Endodermal cell (in vitro differentiated cells): ENCODE measurements around the gene CYP1A1. TPM values are rescaled to one million over a fixed set of nuclear protein-coding genes. Genes with fewer than 3 reads are reported as not detected.

ENCODE experiments used
- DNase-seq: peaks from one replicate; pipeline ENCODE4 v3.0.0-alpha.2; 2017
- H3K27ac ChIP-seq: 2 replicates; pipeline ENCODE4 v1.5.1; 2013; ENCODE audit warnings: mild to moderate bottlenecking, low read depth, low read length, moderate library complexity
- H3K27me3 ChIP-seq: 2 replicates; pipeline ENCODE4 v1.6.1; 2013; ENCODE audit warnings: mild to moderate bottlenecking, low read length, moderate library complexity; ENCODE audit not compliant: insufficient read depth, control insufficient read depth, poor library complexity, severe bottlenecking
- H3K36me3 ChIP-seq: 2 replicates; pipeline ENCODE4 v1.7.0; 2013; ENCODE audit warnings: mild to moderate bottlenecking, low read length, moderate library complexity; ENCODE audit not compliant: control insufficient read depth, insufficient read depth
- H3K4me1 ChIP-seq: one replicate; pipeline ENCODE4 v1.7.0; 2013; ENCODE audit warnings: low read length; ENCODE audit not compliant: control insufficient read depth, insufficient read depth
- H3K4me3 ChIP-seq: 2 replicates; pipeline ENCODE4 v1.5.1; 2013; ENCODE audit warnings: mild to moderate bottlenecking, low read length, moderate library complexity
- H3K9ac ChIP-seq: 2 replicates; pipeline ENCODE4 v1.6.1; 2013; ENCODE audit warnings: mild to moderate bottlenecking, low read length, moderate library complexity; ENCODE audit not compliant: poor library complexity, severe bottlenecking; ENCODE audit errors: extremely low read depth
- H3K9me3 ChIP-seq: 2 replicates; pipeline ENCODE4 v1.6.1; 2013; ENCODE audit warnings: mild to moderate bottlenecking, low read length, moderate library complexity; ENCODE audit not compliant: control insufficient read depth
- H3K27ac Mint-ChIP-seq: 2 replicates; pipeline ENCODE4 v1.8.0; 2020; ENCODE audit warnings: mixed read lengths
- H3K27me3 Mint-ChIP-seq: 2 replicates; pipeline ENCODE4 v1.8.0; 2021; ENCODE audit warnings: mild to moderate bottlenecking, mixed read lengths; ENCODE audit not compliant: insufficient read depth
- H3K36me3 Mint-ChIP-seq: 2 replicates; pipeline ENCODE4 v1.8.0; 2020; ENCODE audit warnings: low read depth, mixed read lengths
- H3K4me1 Mint-ChIP-seq: 2 replicates; pipeline ENCODE4 v1.8.0; 2020; ENCODE audit warnings: mixed read lengths
- H3K4me3 Mint-ChIP-seq: 2 replicates; pipeline ENCODE4 v1.8.0; 2020; ENCODE audit warnings: mild to moderate bottlenecking, moderate library complexity, mixed read lengths
- H3K9me3 Mint-ChIP-seq: 2 replicates; pipeline ENCODE4 v1.8.0; 2020; ENCODE audit warnings: mild to moderate bottlenecking, mixed read lengths
- WGBS, 2 experiments: methylation state at CpG; one replicate each; pipeline versions ENCODE4 v1.1.5 to v1.1.7; 2013; ENCODE audit warnings: missing lambda C conversion rate in 2 of 2, mixed read lengths in 1 of 2; ENCODE audit not compliant: insufficient coverage in 1 of 2, insufficient read length in 1 of 2; 5-methylcytosine and 5-hydroxymethylcytosine counted together
- long read RNA-seq, 4 experiments: library from polyadenylated mRNA in 2 of 4; library from RNA in 1 of 4; library from capped mRNA in 1 of 4; stranded (forward) in 3 of 4; unstranded in 1 of 4; transcript quantifications; one replicate each; pipeline ENCODE4 v2.0.0, GENCODE V29; 2020 to 2021; ENCODE audit warnings: inconsistent platforms in 1 of 4
- polyA plus RNA-seq, 2 experiments: library from polyadenylated mRNA; stranded (reverse); fragments of 50-300 nt; gene quantifications; one replicate each; pipeline ENCODE4 v1.2.3, GENCODE V29; 2013
- total RNA-seq, 2 donors: library from RNA; stranded (reverse); fragmentation: NEBNext Ultra II Directional in 1 of 2; extraction: Animal tissue kit (Norgen Biotek cat#: 25700) in 1 of 2; gene quantifications; 2 replicates in 1 of 2; 3 replicates in 1 of 2; pipeline ENCODE4 v1.2.1, GENCODE V29; 2021
- TF ChIP-seq, protein P1 (sequence below): fragments of 200-600 bp; sonication (generic); conservative IDR thresholded peaks from 2 replicates; pipeline ENCODE4 v1.5.0; 2021; ENCODE audit warnings: antibody characterized with exemption, mild to moderate bottlenecking

The CYP1A1 gene
- not detected for total RNA-seq
- 0.21 TPM for polyA plus RNA-seq (2013, experiment 1 of 2)
- 0.21 TPM for polyA plus RNA-seq (2013, experiment 2 of 2)
- long read RNA-seq, experiment 1, result 0 reads
- long read RNA-seq, experiment 2, result 0 reads
- long read RNA-seq, experiment 3, result 0 reads
- long read RNA-seq, experiment 4, result 0 reads

GRCh38 chr15:74725225-74725774 is at the start of gene CYP1A1:
Gene CYP1A1 (minus strand): TSS chr15:74725528. CDS start chr15:74723097, 2,431 bp downstream.
- Histone ChIP-seq H3K4me1 (no peaks in the 10 kb centered on the region), H3K27ac (no peak within 1 kb of the TSS), H3K9ac (no peak within 1 kb of the TSS), H3K9me3 (no peaks in the 10 kb centered on the region), H3K4me3 (peak within 1 kb of the TSS; percentile 75), H3K36me3 (no peaks in the 10 kb centered on the region), H3K27me3 (peaks cover 38% of the 10 kb centered on the region)
- 0 to 5% methylated on average over 1 to 5 of the region's 10 CpGs for WGBS, 2 experiments
- peaks cover 77% of the 10 kb centered on the region for H3K27me3 Mint-ChIP-seq
- peaks cover 15% of the 10 kb centered on the region for H3K4me1 Mint-ChIP-seq
- H3K36me3 Mint-ChIP-seq, result no peaks in the 10 kb centered on the region
- DNase-seq, result peak; percentile 85
- TF ChIP-seq, protein P1, sequence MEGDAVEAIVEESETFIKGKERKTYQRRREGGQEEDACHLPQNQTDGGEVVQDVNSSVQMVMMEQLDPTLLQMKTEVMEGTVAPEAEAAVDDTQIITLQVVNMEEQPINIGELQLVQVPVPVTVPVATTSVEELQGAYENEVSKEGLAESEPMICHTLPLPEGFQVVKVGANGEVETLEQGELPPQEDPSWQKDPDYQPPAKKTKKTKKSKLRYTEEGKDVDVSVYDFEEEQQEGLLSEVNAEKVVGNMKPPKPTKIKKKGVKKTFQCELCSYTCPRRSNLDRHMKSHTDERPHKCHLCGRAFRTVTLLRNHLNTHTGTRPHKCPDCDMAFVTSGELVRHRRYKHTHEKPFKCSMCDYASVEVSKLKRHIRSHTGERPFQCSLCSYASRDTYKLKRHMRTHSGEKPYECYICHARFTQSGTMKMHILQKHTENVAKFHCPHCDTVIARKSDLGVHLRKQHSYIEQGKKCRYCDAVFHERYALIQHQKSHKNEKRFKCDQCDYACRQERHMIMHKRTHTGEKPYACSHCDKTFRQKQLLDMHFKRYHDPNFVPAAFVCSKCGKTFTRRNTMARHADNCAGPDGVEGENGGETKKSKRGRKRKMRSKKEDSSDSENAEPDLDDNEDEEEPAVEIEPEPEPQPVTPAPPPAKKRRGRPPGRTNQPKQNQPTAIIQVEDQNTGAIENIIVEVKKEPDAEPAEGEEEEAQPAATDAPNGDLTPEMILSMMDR, result no peak
- peak within 1 kb of the TSS; percentile 47 for H3K4me3 Mint-ChIP-seq
- peaks cover 16% of the 10 kb centered on the region for H3K9me3 Mint-ChIP-seq
- no peak within 1 kb of the TSS for H3K27ac Mint-ChIP-seq

DNA sequence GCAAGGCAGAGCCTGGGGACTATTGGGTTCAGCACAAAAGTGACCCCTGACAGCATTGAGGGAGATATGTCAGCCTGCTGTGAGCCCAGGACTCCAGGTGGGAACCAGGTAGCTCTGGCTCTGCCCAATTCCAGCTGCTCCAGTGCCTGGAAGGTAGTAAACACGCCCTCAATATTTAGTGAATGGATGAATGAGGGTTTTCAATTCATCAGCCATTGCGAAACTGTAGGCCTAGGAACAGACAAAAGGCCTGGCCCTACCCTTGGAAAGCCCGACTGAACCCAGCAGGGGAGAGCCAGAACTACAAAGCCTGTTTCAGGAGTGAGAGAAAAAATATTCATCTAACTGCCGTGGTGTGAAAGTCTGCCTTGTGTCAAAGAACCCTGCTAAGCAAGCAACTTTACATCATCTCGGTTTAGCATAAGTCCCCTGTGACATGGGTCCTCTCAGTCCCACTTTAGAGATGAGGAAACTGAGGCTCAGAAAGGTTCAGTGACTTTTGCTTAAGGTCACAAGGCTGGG is 48.5 kb upstream of the CYP1A1 start:
- H3K9me3 ChIP-seq, result no peaks in the 10 kb centered on the region
- TF ChIP-seq, protein P1, result no peak
- no peak overlapping the region for H3K9ac ChIP-seq
- Mint-ChIP-seq H3K4me3 (no peak overlapping the region), H3K4me1 (peaks cover 42% of the 10 kb centered on the region), H3K36me3 (no peaks in the 10 kb centered on the region), H3K27me3 (peaks cover 9% of the 10 kb centered on the region), H3K27ac (no peak overlapping the region), H3K9me3 (no peaks in the 10 kb centered on the region)
- no peak overlapping the region for H3K4me3 ChIP-seq
- peaks cover 17% of the 10 kb centered on the region for H3K4me1 ChIP-seq
- WGBS, 2 experiments, result 31 to 42% methylated on average over 5 of the region's 5 CpGs
- peak overlapping the region; percentile 77 for H3K27ac ChIP-seq
- peak; percentile 86 for DNase-seq
- H3K36me3 ChIP-seq, result no peaks in the 10 kb centered on the region
- peaks cover 11% of the 10 kb centered on the region for H3K27me3 ChIP-seq

DNA sequence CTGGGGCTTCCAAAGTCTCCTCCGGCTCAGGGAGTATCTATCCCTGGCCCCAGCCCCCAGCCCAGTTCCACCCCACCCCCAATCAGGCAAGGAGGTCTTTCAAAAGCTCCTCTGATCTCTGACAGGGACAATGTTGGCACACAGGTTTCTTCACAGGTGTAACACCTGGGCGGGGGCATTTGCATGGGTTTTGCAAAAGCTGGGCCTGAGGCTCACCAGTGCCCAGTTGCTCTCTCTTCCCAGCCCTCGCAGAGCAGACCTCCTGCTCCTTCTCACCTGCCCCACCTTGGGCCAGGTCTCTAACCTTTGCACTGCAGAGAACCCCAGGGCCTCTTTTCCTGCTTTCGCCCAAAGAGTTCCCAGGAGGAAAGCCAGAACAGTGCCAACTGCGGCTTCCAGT is 48.0 kb upstream of the CYP1A1 start:
- H3K4me3 ChIP-seq, result no peak overlapping the region
- peaks cover 44% of the 10 kb centered on the region for H3K4me1 Mint-ChIP-seq
- H3K27me3 ChIP-seq, result peaks cover 11% of the 10 kb centered on the region
- peak; percentile 67 for DNase-seq
- no peaks in the 10 kb centered on the region for H3K36me3 Mint-ChIP-seq
- TF ChIP-seq, protein P1, result no peak
- no peaks in the 10 kb centered on the region for H3K9me3 Mint-ChIP-seq
- H3K4me3 Mint-ChIP-seq, result no peak overlapping the region
- H3K27ac Mint-ChIP-seq, result no peak overlapping the region
- WGBS, 2 experiments, result 69 to 77% methylated on average over 4 to 5 of the region's 5 CpGs
- H3K9ac ChIP-seq, result no peak overlapping the region
- H3K27me3 Mint-ChIP-seq, result peaks cover 9% of the 10 kb centered on the region
- peak overlapping the region; percentile 77 for H3K27ac ChIP-seq
- H3K4me1 ChIP-seq, result peaks cover 17% of the 10 kb centered on the region
- H3K9me3 ChIP-seq, result no peaks in the 10 kb centered on the region
- no peaks in the 10 kb centered on the region for H3K36me3 ChIP-seq
